ENCODE data around the gene SLC22A16.

GRCh38 chr6:110517034-110517433, 40.6 kb upstream of the SLC22A16 start:
- no peak for TF ChIP-seq POLR2AphosphoS5 (IDR thresholded peaks at IDR 0.05; ENCODE audit: low read depth, low read length)
- TF ChIP-seq POLR2A (IDR thresholded peaks at IDR 0.05; ENCODE audit: low read depth, low read length), result no peak
- TF ChIP-seq TAF1 (IDR thresholded peaks at IDR 0.05; ENCODE audit: borderline replicate concordance, low read depth, low read length), result no peak
